ENCODE data around the gene ZNF487. TPM values are rescaled to one million over a fixed set of nuclear protein-coding genes. Genes with fewer than 3 reads are reported as not detected.

ZNF487 gene
- polyA plus RNA-seq, 1 donor from 2014 or later = 11.8 TPM

DNA sequence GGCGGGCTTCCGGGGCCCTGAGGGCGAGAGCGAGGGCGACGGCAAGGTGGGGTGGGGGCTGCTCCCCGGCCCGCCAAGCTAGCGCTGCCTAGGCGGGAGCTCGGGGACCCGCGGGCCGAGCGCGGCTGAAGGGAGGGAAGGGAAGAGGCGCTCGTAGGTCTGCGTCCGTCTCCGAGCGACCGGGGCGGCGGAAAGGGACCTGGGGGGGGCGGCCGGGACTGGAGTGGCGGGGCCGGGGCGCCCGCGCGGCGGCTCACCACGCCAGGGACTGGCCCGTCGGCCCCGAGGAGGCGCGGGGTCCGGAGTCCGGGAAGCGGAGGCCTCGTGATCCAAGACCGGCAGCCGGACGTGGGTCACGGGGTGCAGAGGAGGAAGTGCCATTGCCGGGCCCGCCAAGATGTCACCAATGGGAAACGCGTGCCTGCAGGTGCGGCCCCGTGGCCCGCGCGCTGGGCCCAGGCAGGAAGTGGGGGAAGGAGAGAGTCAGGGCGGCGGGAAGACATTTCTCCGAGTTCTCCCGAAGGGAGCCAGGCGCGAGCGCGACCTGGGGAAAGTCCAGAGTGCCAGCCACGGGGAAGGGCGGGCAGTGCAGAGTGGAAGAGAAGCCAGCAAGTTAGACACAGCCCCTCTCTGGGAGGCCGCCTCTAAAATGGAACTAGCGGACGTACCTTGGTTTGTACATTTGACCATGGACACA, 39.8 kb upstream of the ZNF487 start:
- Histone ChIP-seq H2AFZ (ENCODE audit: low read depth, low read length) (no peak overlapping the region), H3K27me3 (ENCODE audit: insufficient read depth, low read depth, low read length) (no peaks in the 10 kb centered on the region), H3F3A (ENCODE audit: insufficient read depth, low read length, poor library complexity, severe bottlenecking) (no peaks in the 10 kb centered on the region), H4K20me1 (ENCODE audit: insufficient read depth) (no peaks in the 10 kb centered on the region), H3K27ac (ENCODE audit: low read length) (peak overlapping the region; percentile 28), H3K4me2 (ENCODE audit: low read length) (no peak overlapping the region), H3K9me3 (ENCODE audit: low read length) (no peaks in the 10 kb centered on the region), H3K79me2 (replicated peaks; ENCODE audit: insufficient read depth, low read length) (peaks cover 45% of the 10 kb centered on the region), H3K9me2 (ENCODE audit: insufficient read depth, low read length) (no peaks in the 10 kb centered on the region), H3K9ac (ENCODE audit: low read length) (peak overlapping the region; percentile 59), H3K4me3 (ENCODE audit: low read length) (peak overlapping the region; percentile 68), H3K36me3 (ENCODE audit: insufficient read depth, low read length) (no peaks in the 10 kb centered on the region)
- TF ChIP-seq, protein P1, sequence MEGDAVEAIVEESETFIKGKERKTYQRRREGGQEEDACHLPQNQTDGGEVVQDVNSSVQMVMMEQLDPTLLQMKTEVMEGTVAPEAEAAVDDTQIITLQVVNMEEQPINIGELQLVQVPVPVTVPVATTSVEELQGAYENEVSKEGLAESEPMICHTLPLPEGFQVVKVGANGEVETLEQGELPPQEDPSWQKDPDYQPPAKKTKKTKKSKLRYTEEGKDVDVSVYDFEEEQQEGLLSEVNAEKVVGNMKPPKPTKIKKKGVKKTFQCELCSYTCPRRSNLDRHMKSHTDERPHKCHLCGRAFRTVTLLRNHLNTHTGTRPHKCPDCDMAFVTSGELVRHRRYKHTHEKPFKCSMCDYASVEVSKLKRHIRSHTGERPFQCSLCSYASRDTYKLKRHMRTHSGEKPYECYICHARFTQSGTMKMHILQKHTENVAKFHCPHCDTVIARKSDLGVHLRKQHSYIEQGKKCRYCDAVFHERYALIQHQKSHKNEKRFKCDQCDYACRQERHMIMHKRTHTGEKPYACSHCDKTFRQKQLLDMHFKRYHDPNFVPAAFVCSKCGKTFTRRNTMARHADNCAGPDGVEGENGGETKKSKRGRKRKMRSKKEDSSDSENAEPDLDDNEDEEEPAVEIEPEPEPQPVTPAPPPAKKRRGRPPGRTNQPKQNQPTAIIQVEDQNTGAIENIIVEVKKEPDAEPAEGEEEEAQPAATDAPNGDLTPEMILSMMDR (IDR thresholded peaks at IDR 0.05; ENCODE audit: poor library complexity, severe bottlenecking) = no peak
- peak; percentile 25 for TF ChIP-seq MXI1 (conservative IDR thresholded peaks at IDR 0.05; ENCODE audit: poor library complexity, severe bottlenecking)
- TF ChIP-seq, protein P2, sequence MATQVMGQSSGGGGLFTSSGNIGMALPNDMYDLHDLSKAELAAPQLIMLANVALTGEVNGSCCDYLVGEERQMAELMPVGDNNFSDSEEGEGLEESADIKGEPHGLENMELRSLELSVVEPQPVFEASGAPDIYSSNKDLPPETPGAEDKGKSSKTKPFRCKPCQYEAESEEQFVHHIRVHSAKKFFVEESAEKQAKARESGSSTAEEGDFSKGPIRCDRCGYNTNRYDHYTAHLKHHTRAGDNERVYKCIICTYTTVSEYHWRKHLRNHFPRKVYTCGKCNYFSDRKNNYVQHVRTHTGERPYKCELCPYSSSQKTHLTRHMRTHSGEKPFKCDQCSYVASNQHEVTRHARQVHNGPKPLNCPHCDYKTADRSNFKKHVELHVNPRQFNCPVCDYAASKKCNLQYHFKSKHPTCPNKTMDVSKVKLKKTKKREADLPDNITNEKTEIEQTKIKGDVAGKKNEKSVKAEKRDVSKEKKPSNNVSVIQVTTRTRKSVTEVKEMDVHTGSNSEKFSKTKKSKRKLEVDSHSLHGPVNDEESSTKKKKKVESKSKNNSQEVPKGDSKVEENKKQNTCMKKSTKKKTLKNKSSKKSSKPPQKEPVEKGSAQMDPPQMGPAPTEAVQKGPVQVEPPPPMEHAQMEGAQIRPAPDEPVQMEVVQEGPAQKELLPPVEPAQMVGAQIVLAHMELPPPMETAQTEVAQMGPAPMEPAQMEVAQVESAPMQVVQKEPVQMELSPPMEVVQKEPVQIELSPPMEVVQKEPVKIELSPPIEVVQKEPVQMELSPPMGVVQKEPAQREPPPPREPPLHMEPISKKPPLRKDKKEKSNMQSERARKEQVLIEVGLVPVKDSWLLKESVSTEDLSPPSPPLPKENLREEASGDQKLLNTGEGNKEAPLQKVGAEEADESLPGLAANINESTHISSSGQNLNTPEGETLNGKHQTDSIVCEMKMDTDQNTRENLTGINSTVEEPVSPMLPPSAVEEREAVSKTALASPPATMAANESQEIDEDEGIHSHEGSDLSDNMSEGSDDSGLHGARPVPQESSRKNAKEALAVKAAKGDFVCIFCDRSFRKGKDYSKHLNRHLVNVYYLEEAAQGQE (IDR thresholded peaks at IDR 0.05; ENCODE audit: borderline replicate concordance) = no peak
- TF ChIP-seq SMC3 (conservative IDR thresholded peaks at IDR 0.05; ENCODE audit: poor library complexity) = no peak
- TF ChIP-seq EZH2 (IDR thresholded peaks at IDR 0.05; ENCODE audit: borderline replicate concordance, insufficient read depth, low read length, poor library complexity, severe bottlenecking) = no peak

DNA sequence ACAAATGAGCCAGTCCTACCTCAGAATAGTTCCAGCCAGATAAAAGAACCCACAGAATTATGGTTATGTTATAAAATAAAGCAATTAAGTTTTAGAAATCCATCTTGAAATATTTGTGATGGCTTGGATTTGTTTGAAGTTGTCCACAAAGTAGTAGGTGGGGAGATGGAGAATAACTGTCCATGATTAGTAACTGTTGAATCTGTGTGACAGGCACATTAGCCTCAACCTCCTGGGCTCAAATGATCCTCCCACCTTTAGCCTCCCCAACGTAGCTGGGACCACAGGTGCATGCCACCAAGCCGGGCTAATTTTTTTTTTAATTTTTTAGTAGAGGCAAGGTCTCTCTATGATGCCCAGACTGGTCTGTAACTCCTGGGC, 38.0 kb upstream of the ZNF487 start:
- peaks cover 62% of the 10 kb centered on the region for H3K79me2 ChIP-seq (replicated peaks; ENCODE audit: insufficient read depth, low read length)
- no peak overlapping the region for H3K4me3 ChIP-seq (ENCODE audit: low read length)
- no peak overlapping the region for H2AFZ ChIP-seq (ENCODE audit: low read depth, low read length)
- no peak for TF ChIP-seq TAF1 (IDR thresholded peaks at IDR 0.05; ENCODE audit: low read depth)
- TF ChIP-seq, protein P2 (IDR thresholded peaks at IDR 0.05; ENCODE audit: borderline replicate concordance) = no peak
- TF ChIP-seq POLR2AphosphoS5 (IDR thresholded peaks at IDR 0.05) = no peak
- no peak for TF ChIP-seq EZH2 (IDR thresholded peaks at IDR 0.05; ENCODE audit: borderline replicate concordance, insufficient read depth, low read length, poor library complexity, severe bottlenecking)
- no peak for TF ChIP-seq SMC3 (conservative IDR thresholded peaks at IDR 0.05; ENCODE audit: poor library complexity)
- TF ChIP-seq, protein P1 (IDR thresholded peaks at IDR 0.05; ENCODE audit: poor library complexity, severe bottlenecking) = no peak
- no peak for TF ChIP-seq RAD21 (conservative IDR thresholded peaks at IDR 0.05)
- TF ChIP-seq EP300 (conservative IDR thresholded peaks at IDR 0.05; ENCODE audit: poor library complexity, severe bottlenecking) = no peak
- no peak for TF ChIP-seq MXI1 (conservative IDR thresholded peaks at IDR 0.05; ENCODE audit: poor library complexity, severe bottlenecking)
- H3K9ac ChIP-seq (ENCODE audit: low read length) = no peak overlapping the region
- H4K20me1 ChIP-seq (ENCODE audit: insufficient read depth) = no peaks in the 10 kb centered on the region
- no peak overlapping the region for H3K4me2 ChIP-seq (ENCODE audit: low read length)
- no peaks in the 10 kb centered on the region for H3K9me2 ChIP-seq (ENCODE audit: insufficient read depth, low read length)
- no peaks in the 10 kb centered on the region for H3K9me3 ChIP-seq (ENCODE audit: low read length)
- H3K27ac ChIP-seq (ENCODE audit: low read length) = no peak overlapping the region
- no peaks in the 10 kb centered on the region for H3F3A ChIP-seq (ENCODE audit: insufficient read depth, low read length, poor library complexity, severe bottlenecking)
- no peaks in the 10 kb centered on the region for H3K27me3 ChIP-seq (ENCODE audit: insufficient read depth, low read depth, low read length)
- no peaks in the 10 kb centered on the region for H3K36me3 ChIP-seq (ENCODE audit: insufficient read depth, low read length)

All from neural cell (in vitro differentiated cells).